Muscle layer of duodenum (tissue), 2 donors: ENCODE data around the gene GGPS1.
A peak's percentile ranks its signal among the peaks of the same experiment; 100 is the strongest.
"Not testable (repeated sequence)": the region's sequence is repeated elsewhere in the genome, so short reads cannot be mapped to it uniquely, and the experiment has no call there.

Experiments
- H3K27ac ChIP-seq: one replicate; pipeline ENCODE4 v1.7.0; 2013; ENCODE audit warnings: mild to moderate bottlenecking, low read length
- H3K27me3 ChIP-seq: one replicate; pipeline ENCODE4 v1.7.0; 2013; ENCODE audit warnings: low read depth, mild to moderate bottlenecking, control low read depth, low read length
- H3K36me3 ChIP-seq, 2 donors: one replicate each; pipeline ENCODE4 v1.7.0; 2013; ENCODE audit warnings: low read length in 2 of 2, control low read depth in 1 of 2, mild to moderate bottlenecking in 1 of 2; ENCODE audit not compliant: insufficient read depth in 2 of 2, control insufficient read depth in 1 of 2
- H3K4me1 ChIP-seq, 2 donors: one replicate each; pipeline ENCODE4 v1.7.0; 2013; ENCODE audit warnings: low read length in 2 of 2, mild to moderate bottlenecking in 2 of 2, control low read depth in 1 of 2, moderate library complexity in 1 of 2; ENCODE audit not compliant: insufficient read depth in 2 of 2, control insufficient read depth in 1 of 2
- H3K4me3 ChIP-seq, 2 donors: one replicate each; pipeline ENCODE4 v1.7.0; 2013; ENCODE audit warnings: low read length in 2 of 2, low read depth in 1 of 2, mild to moderate bottlenecking in 1 of 2
- H3K9me3 ChIP-seq, 2 donors: one replicate each; pipeline ENCODE4 v1.7.0; 2013; ENCODE audit warnings: low read length in 2 of 2, control low read depth in 1 of 2, mild to moderate bottlenecking in 1 of 2; ENCODE audit not compliant: control insufficient read depth in 1 of 2
- donor health status: healthy.

Gene GGPS1

DNA sequence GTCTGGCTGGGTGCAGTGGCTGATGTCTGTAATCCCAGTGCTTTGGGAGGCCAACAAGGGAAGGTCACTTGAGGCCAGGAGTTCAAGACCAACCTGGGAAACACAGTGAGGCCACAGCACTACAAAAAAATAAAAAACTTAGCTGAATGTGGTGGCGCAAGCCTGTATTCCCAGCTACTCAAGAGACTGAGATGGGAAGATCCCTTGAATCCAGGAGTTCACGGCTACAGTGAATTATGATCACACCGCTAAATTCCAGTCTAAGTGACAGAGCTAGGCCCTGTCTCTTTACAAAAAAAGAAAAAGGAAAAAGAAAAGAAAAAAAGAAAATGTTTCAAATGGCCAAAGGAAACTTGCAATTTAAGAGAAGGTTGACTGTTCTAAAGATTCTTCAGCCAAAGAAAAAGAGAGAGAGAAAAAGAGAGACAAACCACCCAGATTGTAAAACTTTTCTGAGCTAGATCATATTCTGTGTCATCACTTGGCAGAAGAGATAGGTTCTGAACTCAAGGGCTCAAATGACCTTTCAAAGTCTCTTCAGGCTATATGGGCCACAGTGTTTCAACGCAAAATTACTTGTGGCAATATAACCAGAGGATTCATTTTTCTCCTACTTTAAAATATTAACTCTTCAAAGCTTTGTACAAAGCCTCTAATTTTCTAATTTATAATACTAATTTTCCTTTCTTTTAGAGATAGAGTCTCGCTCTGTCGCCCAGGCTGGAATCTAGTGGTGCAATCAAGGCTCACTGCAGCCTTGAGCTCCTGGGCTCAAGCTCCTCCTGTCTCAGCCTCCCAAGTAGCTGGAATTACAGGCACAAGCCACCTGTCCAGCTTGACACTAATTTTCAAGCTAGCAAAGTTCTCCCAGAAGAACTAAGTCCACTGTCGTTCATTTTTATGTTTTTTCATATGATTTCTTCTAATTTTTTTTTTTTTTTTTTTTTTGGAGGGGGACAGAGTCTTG, 20.9 kb upstream of the GGPS1 start:
- no peaks in the 10 kb centered on the region for H3K36me3 ChIP-seq
- H3K27ac ChIP-seq: no peak overlapping the region
- no peaks in the 10 kb centered on the region for H3K27me3 ChIP-seq
- no peaks in the 10 kb centered on the region for H3K9me3 ChIP-seq
- H3K4me1 ChIP-seq: peaks cover 10 to 44% of the 10 kb centered on the region in 2 donors
- no peak overlapping the region for H3K4me3 ChIP-seq

- not testable (repeated sequence) for H3K36me3 ChIP-seq, H3K9me3 ChIP-seq, H3K27ac ChIP-seq, H3K4me3 ChIP-seq, H3K27me3 ChIP-seq
- H3K4me1 ChIP-seq: peaks cover 10 to 57% of the 10 kb centered on the region in 2 donors
These were observed 19.2 kb upstream of the GGPS1 start for GRCh38 chr1:235309206-235309605.

GRCh38 chr1:235313262-235313661, 15.1 kb upstream of the GGPS1 start:
- H3K9me3 ChIP-seq: no peaks in the 10 kb centered on the region
- H3K27ac ChIP-seq: no peak overlapping the region
- H3K4me3 ChIP-seq: no peak overlapping the region
- H3K4me1 ChIP-seq: peaks cover 0 to 26% of the 10 kb centered on the region in 2 donors
- no peaks in the 10 kb centered on the region for H3K36me3 ChIP-seq
- H3K27me3 ChIP-seq: no peaks in the 10 kb centered on the region

DNA sequence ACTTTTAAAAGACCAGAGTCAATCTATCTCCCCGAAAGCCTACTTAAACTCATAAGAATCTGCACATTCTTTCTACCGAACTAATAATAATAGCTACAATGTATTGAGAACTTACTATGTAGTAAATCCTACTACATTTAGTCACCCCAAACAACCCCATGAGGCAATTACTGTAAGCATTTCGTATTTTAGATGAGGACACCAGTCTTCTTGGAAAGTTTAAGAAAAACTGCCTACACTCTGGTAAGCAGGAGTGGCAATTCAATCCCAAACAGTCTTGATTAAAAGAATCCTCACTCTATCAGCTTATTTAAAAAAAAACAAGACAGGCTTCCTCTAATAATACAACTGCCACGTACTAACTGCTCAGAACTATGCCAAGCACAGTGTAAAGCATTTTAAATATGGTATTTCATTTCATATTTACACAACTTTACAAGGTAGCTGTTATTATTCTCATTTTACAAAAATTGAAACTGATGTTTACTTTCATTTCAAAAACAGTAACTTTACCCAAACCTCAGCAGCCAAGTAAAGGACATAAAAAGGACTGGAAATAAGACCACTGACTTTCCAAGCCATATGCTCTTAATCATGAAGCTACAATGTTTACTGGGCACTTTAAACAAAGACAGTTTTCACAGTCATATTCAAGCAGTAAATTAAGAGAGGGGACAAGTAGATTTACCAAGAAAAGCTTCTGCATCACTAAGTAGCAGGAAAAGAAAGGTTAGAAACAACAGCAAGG, 14.3 kb upstream of the GGPS1 start:
- H3K27me3 ChIP-seq: no peaks in the 10 kb centered on the region
- H3K27ac ChIP-seq: no peak overlapping the region
- peaks cover 0 to 26% of the 10 kb centered on the region in 2 donors for H3K4me1 ChIP-seq
- H3K4me3 ChIP-seq: no peak overlapping the region
- H3K9me3 ChIP-seq: no peaks in the 10 kb centered on the region
- peaks cover 5% of the 10 kb centered on the region in 2 donors for H3K36me3 ChIP-seq

GRCh38 chr1:235315173-235315572, 13.2 kb upstream of the GGPS1 start:
- Histone ChIP-seq H3K36me3 (peaks cover 5% of the 10 kb centered on the region in 2 donors), H3K27me3 (no peaks in the 10 kb centered on the region), H3K9me3 (no peaks in the 10 kb centered on the region), H3K4me3 (no peak overlapping the region), H3K27ac (no peak overlapping the region), H3K4me1 (peaks cover 0 to 26% of the 10 kb centered on the region in 2 donors)

DNA sequence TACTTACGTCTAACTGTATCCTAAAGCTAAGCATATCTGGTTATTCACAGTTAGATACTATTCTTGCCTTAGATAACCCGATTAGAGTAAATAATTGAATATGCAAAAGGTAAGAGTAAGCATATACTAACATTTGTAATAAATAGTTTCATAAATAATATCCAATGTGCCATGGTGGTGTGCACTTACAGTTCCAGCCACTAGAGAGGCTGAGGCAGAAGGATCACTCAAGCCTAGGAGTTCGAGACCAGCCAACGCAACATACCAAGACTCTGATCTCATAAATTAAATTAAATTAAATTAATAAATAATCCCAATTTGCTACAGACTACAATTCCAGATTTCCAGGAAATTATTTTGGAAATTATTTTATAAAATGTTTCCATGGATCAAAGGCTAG, 12.6 kb upstream of the GGPS1 start:
- Histone ChIP-seq H3K9me3 (no peaks in the 10 kb centered on the region), H3K4me1 (peaks cover 0 to 24% of the 10 kb centered on the region in 2 donors), H3K27me3 (no peaks in the 10 kb centered on the region), H3K4me3 (no peak overlapping the region), H3K36me3 (peaks cover 5% of the 10 kb centered on the region in 2 donors), H3K27ac (no peak overlapping the region)

DNA sequence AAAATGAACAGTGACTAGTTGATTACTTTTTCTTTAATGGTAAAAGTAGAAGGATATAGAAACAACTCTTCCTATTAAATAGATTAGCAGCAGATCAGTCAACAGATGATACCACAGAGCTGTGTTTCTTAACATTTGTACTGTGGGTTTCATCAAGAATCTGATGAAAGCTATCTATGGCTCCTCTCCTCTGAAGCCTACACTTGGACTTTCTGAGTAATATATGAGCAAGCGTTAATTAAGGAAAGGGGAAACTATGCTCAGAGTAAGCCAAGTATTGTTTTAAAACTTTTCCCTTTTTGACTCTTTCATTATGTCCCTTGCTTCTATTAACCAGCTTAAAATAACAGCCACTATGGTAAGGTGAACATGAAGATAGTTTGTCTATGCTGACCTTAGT, 11.2 kb upstream of the GGPS1 start:
- Histone ChIP-seq H3K4me3 (no peak overlapping the region), H3K36me3 (peaks cover 5% of the 10 kb centered on the region in 2 donors), H3K27me3 (no peaks in the 10 kb centered on the region), H3K9me3 (no peaks in the 10 kb centered on the region), H3K4me1 (peaks cover 0 to 22% of the 10 kb centered on the region in 2 donors), H3K27ac (no peak overlapping the region)

GRCh38 chr1:235319255-235319654, 9.1 kb upstream of the GGPS1 start:
- Histone ChIP-seq H3K27ac (no peak overlapping the region), H3K4me3 (no peak overlapping the region), H3K4me1 (peaks cover 0 to 9% of the 10 kb centered on the region in 2 donors), H3K9me3 (no peaks in the 10 kb centered on the region), H3K36me3 (peaks cover 5% of the 10 kb centered on the region in 2 donors), H3K27me3 (no peaks in the 10 kb centered on the region)

GRCh38 chr1:235320521-235321179, 7.7 kb upstream of the GGPS1 start:
- no peaks in the 10 kb centered on the region for H3K27me3 ChIP-seq
- H3K27ac ChIP-seq: no peak overlapping the region
- H3K4me1 ChIP-seq: peaks cover 4 to 18% of the 10 kb centered on the region in 2 donors

GRCh38 chr1:235324296-235324695, 4.1 kb upstream of the GGPS1 start:
- peaks cover 0 to 9% of the 10 kb centered on the region in 2 donors for H3K36me3 ChIP-seq
- no peak overlapping the region for H3K27ac ChIP-seq
- no peak overlapping the region for H3K4me3 ChIP-seq
- H3K4me1 ChIP-seq: peaks cover 13 to 25% of the 10 kb centered on the region in 2 donors
- H3K9me3 ChIP-seq: no peaks in the 10 kb centered on the region
- no peaks in the 10 kb centered on the region for H3K27me3 ChIP-seq

More at GRCh38 chr1:235320521-235321179, 7.7 kb upstream of the GGPS1 start:
- Histone ChIP-seq H3K36me3 (peaks cover 5% of the 10 kb centered on the region in 2 donors), H3K9me3 (no peaks in the 10 kb centered on the region), H3K4me3 (no peak overlapping the region)

- peak overlapping the region in 1 of 2 donors; percentile 85 for H3K4me3 ChIP-seq
These were observed 3.2 kb upstream of the GGPS1 start for GRCh38 chr1:235325139-235325538.

More at GRCh38 chr1:235325139-235325538, 3.2 kb upstream of the GGPS1 start:
- H3K27ac ChIP-seq: peak overlapping the region; percentile 6
- no peaks in the 10 kb centered on the region for H3K9me3 ChIP-seq
- H3K4me1 ChIP-seq: peaks cover 13 to 33% of the 10 kb centered on the region in 2 donors
- peaks cover 0 to 9% of the 10 kb centered on the region in 2 donors for H3K36me3 ChIP-seq
- no peaks in the 10 kb centered on the region for H3K27me3 ChIP-seq
